Epithelial cell of esophagus (primary cell): ENCODE data around the gene TFR2.
A peak's percentile ranks its signal among the peaks of the same experiment; 100 is the strongest.

ENCODE experiments used
- DNase-seq: peaks from one replicate; pipeline ENCODE4 v3.0.0; 2010; ENCODE audit warnings: low read depth
- H3K4me3 ChIP-seq: 2 replicates; pipeline ENCODE4 v1.5.1; 2011; ENCODE audit warnings: mild to moderate bottlenecking, low read length, control low read depth
- CTCF ChIP-seq: IDR thresholded peaks from 2 replicates; pipeline ENCODE4 v1.5.1; 2011; ENCODE audit warnings: low read depth, mild to moderate bottlenecking, low read length, control low read depth, inconsistent platforms; ENCODE audit not compliant: insufficient read depth; ENCODE audit errors: missing control alignments

The TFR2 gene

GRCh38 chr7:100575206-100575631, 66.1 kb downstream of the TFR2 start:
- no peak overlapping the region for H3K4me3 ChIP-seq
- no peak for TF ChIP-seq CTCF

GRCh38 chr7:100574362-100575205, 66.8 kb downstream of the TFR2 start:
- no peak for DNase-seq
- no peak overlapping the region for H3K4me3 ChIP-seq
- TF ChIP-seq CTCF = no peak

More at GRCh38 chr7:100575206-100575631, 66.1 kb downstream of the TFR2 start:
- DNase-seq = no peak

- no peak for DNase-seq
- TF ChIP-seq CTCF = peak; percentile 10
- no peak within 1 kb of the TSS for H3K4me3 ChIP-seq
Observed at GRCh38 chr7:100573691-100574361, 67.5 kb downstream of the TFR2 start, which contains the start of gene SAP25. SAP25 (minus strand) TSS chr7:100573900; CDS start chr7:100573742, 158 bp downstream.

GRCh38 chr7:100572949-100573675, 68.2 kb downstream of the TFR2 start:
- TF ChIP-seq CTCF = no peak
- no peak overlapping the region for H3K4me3 ChIP-seq

GRCh38 chr7:100572281-100572948, 68.9 kb downstream of the TFR2 start:
- no peak overlapping the region for H3K4me3 ChIP-seq
- DNase-seq = no peak
- no peak for TF ChIP-seq CTCF

More at GRCh38 chr7:100572949-100573675, 68.2 kb downstream of the TFR2 start:
- no peak for DNase-seq

- TF ChIP-seq CTCF = no peak
- no peak overlapping the region for H3K4me3 ChIP-seq
- no peak for DNase-seq
Observed at GRCh38 chr7:100571829-100572116, 69.6 kb downstream of the TFR2 start.
